ENCODE data around the gene PKN1. TPM values are rescaled to one million over a fixed set of nuclear protein-coding genes. Genes with fewer than 3 reads are reported as not detected.

PKN1 gene
- total and polyA plus RNA-seq, 8 donors, result 50.5 to 91.5 (median 64.2) TPM

GRCh38 chr19:14406645-14407401 lies 26.3 kb upstream of the PKN1 start:
- peaks cover 12 to 46% (median 37%) of the 10 kb centered on the region in 3 donors for H3K36me3 ChIP-seq

GRCh38 chr19:14407605-14408484 lies 25.3 kb upstream of the PKN1 start:
- H3K9me3 ChIP-seq, result no peaks in the 10 kb centered on the region
- no peak for TF ChIP-seq CTCF (IDR thresholded peaks at IDR 0.05)
- no peak overlapping the region for H3K4me3 ChIP-seq
- no peaks in the 10 kb centered on the region for H3K4me1 ChIP-seq
- H3K27ac ChIP-seq, result no peak overlapping the region
- 84% methylated on average over 19 to 20 of the region's 20 CpGs for WGBS, 2 donors
- H3K27me3 ChIP-seq, result no peaks in the 10 kb centered on the region
- ATAC-seq (no peak), FAIRE-seq (no peak), DNase-seq (no peak)
- peaks cover 12 to 51% (median 37%) of the 10 kb centered on the region in 3 donors for H3K36me3 ChIP-seq
- intact Hi-C loops (cut with DNase I), result no loop called here

More at GRCh38 chr19:14406645-14407401, 26.3 kb upstream of the PKN1 start:
- no peak for FAIRE-seq
- intact Hi-C loops (cut with DNase I), result no loop called here
- no peak overlapping the region for H3K27ac ChIP-seq
- WGBS, 2 donors, result 92 to 97% methylated on average over 26 to 27 of the region's 27 CpGs
- ATAC-seq, result no peak
- no peaks in the 10 kb centered on the region for H3K27me3 ChIP-seq
- no peak for DNase-seq
- TF ChIP-seq CTCF (IDR thresholded peaks at IDR 0.05), result no peak
- no peaks in the 10 kb centered on the region for H3K4me1 ChIP-seq
- H3K9me3 ChIP-seq, result no peaks in the 10 kb centered on the region
- no peak overlapping the region for H3K4me3 ChIP-seq

- Histone ChIP-seq H3K9me3 (no peaks in the 10 kb centered on the region), H3K4me3 (no peak overlapping the region), H3K27me3 (no peaks in the 10 kb centered on the region), H3K36me3 (peaks cover 12 to 51% (median 37%) of the 10 kb centered on the region in 3 donors), H3K4me1 (no peaks in the 10 kb centered on the region), H3K27ac (no peak overlapping the region)
- 86% methylated on average over 20 of the region's 20 CpGs for WGBS, 2 donors
- no peak for DNase-seq
- FAIRE-seq, result no peak
- ATAC-seq, result no peak
- intact Hi-C loops (cut with DNase I), result no loop called here
- TF ChIP-seq CTCF (IDR thresholded peaks at IDR 0.05), result no peak
Observed at GRCh38 chr19:14408491-14409145, 24.5 kb upstream of the PKN1 start.

- FAIRE-seq (no peak), ATAC-seq (no peak), DNase-seq (no peak)
- 90 to 94% methylated on average over 38 of the region's 38 CpGs for WGBS, 2 donors
- no peak for TF ChIP-seq CTCF (IDR thresholded peaks at IDR 0.05)
- Histone ChIP-seq H3K36me3 (peaks cover 12 to 51% (median 37%) of the 10 kb centered on the region in 3 donors), H3K4me1 (no peaks in the 10 kb centered on the region), H3K27ac (no peak overlapping the region), H3K9me3 (no peaks in the 10 kb centered on the region), H3K4me3 (no peak overlapping the region), H3K27me3 (no peaks in the 10 kb centered on the region)
- intact Hi-C loops (cut with DNase I), result no loop called here
Observed at GRCh38 chr19:14409146-14410023, 23.7 kb upstream of the PKN1 start.

Measured in pancreas (tissue), 10 donors.